Neural cell (in vitro differentiated cells): Measurements from ENCODE around the gene ERC2. TPM values are rescaled to one million over a fixed set of nuclear protein-coding genes. Genes with fewer than 3 reads are reported as not detected.

Experiments
- H2AFZ ChIP-seq: fragments of 200-600, 300-800 bp; sonication (generic), shearing (Covaris generic); 2 replicates; pipeline ENCODE4 v1.6.0; 2014; ENCODE audit warnings: low read depth, mild to moderate bottlenecking, antibody characterized with exemption, low read length, moderate library complexity
- H3F3A ChIP-seq: fragments of 200-600 bp; shearing (Covaris generic); 2 replicates; pipeline ENCODE4 v1.6.1; 2016; ENCODE audit warnings: mild to moderate bottlenecking, moderate library complexity, mixed read lengths, antibody characterized with exemption, low read length; ENCODE audit not compliant: insufficient read depth, poor library complexity, severe bottlenecking
- H3K27ac ChIP-seq: fragments of 200-600, 300-800 bp; sonication (generic), shearing (Covaris generic); 2 replicates; pipeline ENCODE4 v1.5.1; 2014; ENCODE audit warnings: mild to moderate bottlenecking, low read length, moderate library complexity
- H3K27me3 ChIP-seq: fragments of 300-800, 200-600 bp; sonication (generic), shearing (Covaris generic); 2 replicates; pipeline ENCODE4 v1.6.0; 2014; ENCODE audit warnings: mild to moderate bottlenecking, low read depth, low read length, moderate library complexity; ENCODE audit not compliant: insufficient read depth
- H3K36me3 ChIP-seq: fragments of 300-800, 200-600 bp; sonication (generic), shearing (Covaris generic); 2 replicates; pipeline ENCODE4 v1.5.1; 2014; ENCODE audit warnings: mild to moderate bottlenecking, antibody characterized with exemption, low read length, moderate library complexity; ENCODE audit not compliant: insufficient read depth
- H3K4me2 ChIP-seq: fragments of 300-800, 200-600 bp; sonication (generic), shearing (Covaris generic); 2 replicates; pipeline ENCODE4 v1.6.0; 2014; ENCODE audit warnings: mild to moderate bottlenecking, low read length
- H3K4me3 ChIP-seq: fragments of 300-800, 200-600 bp; sonication (generic), shearing (Covaris generic); 2 replicates; pipeline ENCODE4 v1.5.1; 2014; ENCODE audit warnings: mild to moderate bottlenecking, low read length, moderate library complexity
- H3K79me2 ChIP-seq: fragments of 200-600 bp; shearing (Covaris generic); replicated peaks from 2 replicates; pipeline ENCODE4 v1.6.0; 2014; ENCODE audit warnings: mild to moderate bottlenecking, low read length, moderate library complexity; ENCODE audit not compliant: insufficient read depth
- H3K9ac ChIP-seq: fragments of 300-800, 200-600 bp; sonication (generic), shearing (Covaris generic); 2 replicates; pipeline ENCODE4 v1.6.1; 2016; ENCODE audit warnings: mild to moderate bottlenecking, low read length, mixed read lengths
- H3K9me2 ChIP-seq: fragments of 200-600 bp; shearing (Covaris generic); 2 replicates; pipeline ENCODE4 v1.6.1; 2016; ENCODE audit warnings: mild to moderate bottlenecking, low read length, mixed read lengths; ENCODE audit not compliant: insufficient read depth
- H3K9me3 ChIP-seq: fragments of 200-600, 300-800 bp; sonication (generic), shearing (Covaris generic); 2 replicates; pipeline ENCODE4 v1.6.1; 2016; ENCODE audit warnings: mild to moderate bottlenecking, mixed run types, low read length, moderate library complexity, mixed read lengths
- H4K20me1 ChIP-seq: fragments of 200-600 bp; shearing (Covaris generic); 2 replicates; pipeline ENCODE4 v1.6.1; 2016; ENCODE audit warnings: mild to moderate bottlenecking, mixed run types; ENCODE audit not compliant: insufficient read depth
- EP300 ChIP-seq: fragments of 450-650 bp; conservative IDR thresholded peaks from 2 replicates; pipeline ENCODE4 v1.6.1; 2014; ENCODE audit warnings: antibody characterized with exemption, mild to moderate bottlenecking, moderate library complexity; ENCODE audit not compliant: poor library complexity, severe bottlenecking
- EZH2 ChIP-seq: fragments of 200-600, 300-800 bp; shearing (Covaris generic), sonication (generic); IDR thresholded peaks from 2 replicates; pipeline ENCODE4 v1.6.1; 2014; ENCODE audit warnings: antibody characterized with exemption, low read length, borderline replicate concordance, mild to moderate bottlenecking; ENCODE audit not compliant: insufficient read depth, poor library complexity, severe bottlenecking
- MXI1 ChIP-seq: fragments of 450-650 bp; conservative IDR thresholded peaks from 2 replicates; pipeline ENCODE4 v1.6.1; 2014; ENCODE audit warnings: antibody characterized with exemption, mild to moderate bottlenecking; ENCODE audit not compliant: poor library complexity, severe bottlenecking
- POLR2AphosphoS5 ChIP-seq: IDR thresholded peaks from 2 replicates; pipeline ENCODE4 v1.6.1; 2012
- RAD21 ChIP-seq: fragments of 450-650 bp; conservative IDR thresholded peaks from 2 replicates; pipeline ENCODE4 v1.6.1; 2014; ENCODE audit warnings: antibody characterized with exemption, mild to moderate bottlenecking, moderate library complexity
- REST ChIP-seq: IDR thresholded peaks from 2 replicates; pipeline ENCODE4 v1.6.1; 2012; ENCODE audit warnings: borderline replicate concordance
- SMC3 ChIP-seq: fragments of 450-650 bp; conservative IDR thresholded peaks from 2 replicates; pipeline ENCODE4 v1.6.1; 2014; ENCODE audit warnings: antibody characterized with exemption, mild to moderate bottlenecking, moderate library complexity; ENCODE audit not compliant: poor library complexity
- TAF1 ChIP-seq: IDR thresholded peaks from 2 replicates; pipeline ENCODE4 v1.6.1; 2012; ENCODE audit warnings: low read depth
- polyA plus RNA-seq: library from polyadenylated mRNA; depleted of rRNA; stranded (reverse); fragments of >200 nt; gene quantifications from 2 replicates; pipeline ENCODE4 v1.2.3, GENCODE V29; 2014
- TF ChIP-seq, protein P1 (sequence below): fragments of 450-650 bp; IDR thresholded peaks from 2 replicates; pipeline ENCODE4 v1.5.1; 2014; ENCODE audit warnings: antibody characterized with exemption, mild to moderate bottlenecking, moderate library complexity; ENCODE audit not compliant: poor library complexity, severe bottlenecking

Gene ERC2
- polyA plus RNA-seq, 1 donor from 2014 or later: 60.4 TPM

- no peaks in the 10 kb centered on the region for H4K20me1 ChIP-seq
- TF ChIP-seq MXI1: no peak
- no peaks in the 10 kb centered on the region for H3K9me2 ChIP-seq
- no peak overlapping the region for H3K4me3 ChIP-seq
- no peak overlapping the region for H3K4me2 ChIP-seq
- H3K9ac ChIP-seq: no peak overlapping the region
- H3F3A ChIP-seq: no peaks in the 10 kb centered on the region
- H3K9me3 ChIP-seq: no peaks in the 10 kb centered on the region
- H3K36me3 ChIP-seq: no peaks in the 10 kb centered on the region
- H3K27ac ChIP-seq: no peak overlapping the region
- no peaks in the 10 kb centered on the region for H3K27me3 ChIP-seq
- no peaks in the 10 kb centered on the region for H3K79me2 ChIP-seq
- no peak overlapping the region for H2AFZ ChIP-seq
These were observed 870.0 kb downstream of the ERC2 start for GRCh38 chr3:55598224-55598623.

GRCh38 chr3:55597641-55598040, 870.6 kb downstream of the ERC2 start:
- Histone ChIP-seq H3K27me3 (no peaks in the 10 kb centered on the region), H2AFZ (no peak overlapping the region), H3K27ac (no peak overlapping the region), H3K36me3 (no peaks in the 10 kb centered on the region), H3K4me3 (no peak overlapping the region), H3F3A (no peaks in the 10 kb centered on the region), H3K9ac (no peak overlapping the region), H3K9me2 (no peaks in the 10 kb centered on the region), H3K79me2 (no peaks in the 10 kb centered on the region), H3K4me2 (no peak overlapping the region), H3K9me3 (no peaks in the 10 kb centered on the region), H4K20me1 (no peaks in the 10 kb centered on the region)
- TF ChIP-seq REST (no peak), EP300 (no peak), RAD21 (no peak), POLR2AphosphoS5 (no peak)

GRCh38 chr3:55596212-55596611, 872.1 kb downstream of the ERC2 start:
- Histone ChIP-seq H3K4me3 (no peak overlapping the region), H3K36me3 (no peaks in the 10 kb centered on the region), H3K27me3 (no peaks in the 10 kb centered on the region), H3F3A (no peaks in the 10 kb centered on the region), H3K4me2 (no peak overlapping the region), H2AFZ (no peak overlapping the region), H4K20me1 (no peaks in the 10 kb centered on the region), H3K9ac (no peak overlapping the region), H3K9me2 (no peaks in the 10 kb centered on the region), H3K9me3 (no peaks in the 10 kb centered on the region), H3K27ac (no peak overlapping the region), H3K79me2 (no peaks in the 10 kb centered on the region)
- TF ChIP-seq EP300 (no peak), SMC3 (no peak), RAD21 (no peak), EZH2 (no peak), TAF1 (no peak), REST (no peak), MXI1 (no peak), POLR2AphosphoS5 (no peak)
- TF ChIP-seq, protein P1, sequence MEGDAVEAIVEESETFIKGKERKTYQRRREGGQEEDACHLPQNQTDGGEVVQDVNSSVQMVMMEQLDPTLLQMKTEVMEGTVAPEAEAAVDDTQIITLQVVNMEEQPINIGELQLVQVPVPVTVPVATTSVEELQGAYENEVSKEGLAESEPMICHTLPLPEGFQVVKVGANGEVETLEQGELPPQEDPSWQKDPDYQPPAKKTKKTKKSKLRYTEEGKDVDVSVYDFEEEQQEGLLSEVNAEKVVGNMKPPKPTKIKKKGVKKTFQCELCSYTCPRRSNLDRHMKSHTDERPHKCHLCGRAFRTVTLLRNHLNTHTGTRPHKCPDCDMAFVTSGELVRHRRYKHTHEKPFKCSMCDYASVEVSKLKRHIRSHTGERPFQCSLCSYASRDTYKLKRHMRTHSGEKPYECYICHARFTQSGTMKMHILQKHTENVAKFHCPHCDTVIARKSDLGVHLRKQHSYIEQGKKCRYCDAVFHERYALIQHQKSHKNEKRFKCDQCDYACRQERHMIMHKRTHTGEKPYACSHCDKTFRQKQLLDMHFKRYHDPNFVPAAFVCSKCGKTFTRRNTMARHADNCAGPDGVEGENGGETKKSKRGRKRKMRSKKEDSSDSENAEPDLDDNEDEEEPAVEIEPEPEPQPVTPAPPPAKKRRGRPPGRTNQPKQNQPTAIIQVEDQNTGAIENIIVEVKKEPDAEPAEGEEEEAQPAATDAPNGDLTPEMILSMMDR: no peak
